ENCODE data around the gene BTAF1.
"Not testable (repeated sequence)": the region's sequence is repeated elsewhere in the genome, so short reads cannot be mapped to it uniquely, and the experiment has no call there.

Gene BTAF1

GRCh38 chr10:91978585-91978984 lies 55.0 kb downstream of the BTAF1 start:
- DNase-seq (ENCODE audit: low read depth) = no peak

- DNase-seq (ENCODE audit: low read depth) = no peak
Measured at GRCh38 chr10:91980319-91980718, 56.7 kb downstream of the BTAF1 start.

- DNase-seq (ENCODE audit: low read depth) = no peak
Measured at GRCh38 chr10:91983416-91983815, 59.8 kb downstream of the BTAF1 start.

- DNase-seq (ENCODE audit: low read depth) = no peak
Measured at GRCh38 chr10:91987397-91988037, 63.9 kb downstream of the BTAF1 start.

GRCh38 chr10:91992031-91992430 lies 68.5 kb downstream of the BTAF1 start:
- DNase-seq (ENCODE audit: low read depth) = no peak

GRCh38 chr10:91996266-91996665 lies 72.7 kb downstream of the BTAF1 start:
- DNase-seq (ENCODE audit: low read depth) = no peak

- no peak for DNase-seq (ENCODE audit: low read depth)
Measured at GRCh38 chr10:92001581-92001980, 78.0 kb downstream of the BTAF1 start.

- no peak for DNase-seq (ENCODE audit: low read depth)
Measured at GRCh38 chr10:92001995-92002394, 78.4 kb downstream of the BTAF1 start.

GRCh38 chr10:92003258-92003657 lies 79.7 kb downstream of the BTAF1 start:
- no peak for DNase-seq (ENCODE audit: low read depth)

- DNase-seq (ENCODE audit: low read depth) = no peak
Measured at GRCh38 chr10:92005978-92006377, 82.4 kb downstream of the BTAF1 start.

- no peak for DNase-seq (ENCODE audit: low read depth)
Measured at GRCh38 chr10:92009445-92009844, 85.9 kb downstream of the BTAF1 start.

- DNase-seq (ENCODE audit: low read depth) = no peak
Measured at GRCh38 chr10:92010047-92010735, 86.6 kb downstream of the BTAF1 start.

- DNase-seq (ENCODE audit: low read depth) = no peak
Measured at GRCh38 chr10:92011560-92012214, 88.1 kb downstream of the BTAF1 start.

GRCh38 chr10:92014620-92015019 lies 91.0 kb downstream of the BTAF1 start:
- no peak for DNase-seq (ENCODE audit: low read depth)

GRCh38 chr10:92024700-92025099 lies 101.1 kb downstream of the BTAF1 start:
- no peak for DNase-seq (ENCODE audit: low read depth)

- DNase-seq (ENCODE audit: low read depth) = not testable (repeated sequence)
Measured at GRCh38 chr10:92025340-92025739, 101.8 kb downstream of the BTAF1 start.

GRCh38 chr10:92027141-92027540 lies 103.6 kb downstream of the BTAF1 start:
- no peak for DNase-seq (ENCODE audit: low read depth)

GRCh38 chr10:92031580-92031979 lies 108.0 kb downstream of the BTAF1 start:
- no peak for DNase-seq (ENCODE audit: low read depth)

GRCh38 chr10:92033070-92033469 lies 109.5 kb downstream of the BTAF1 start:
- DNase-seq (ENCODE audit: low read depth) = not testable (repeated sequence)

- no peak for DNase-seq (ENCODE audit: low read depth)
Measured at GRCh38 chr10:92038949-92039348, 115.4 kb downstream of the BTAF1 start.

- no peak for DNase-seq (ENCODE audit: low read depth)
Measured at GRCh38 chr10:92042541-92042940, 119.0 kb downstream of the BTAF1 start.

GRCh38 chr10:92045641-92046106 lies 122.1 kb downstream of the BTAF1 start:
- DNase-seq (ENCODE audit: low read depth) = no peak

- no peak for DNase-seq (ENCODE audit: low read depth)
Measured at GRCh38 chr10:92047215-92047614, 123.6 kb downstream of the BTAF1 start.
